Epithelial cell of proximal tubule (primary cell): Measurements from ENCODE around the gene TMEM39A. TPM values are rescaled to one million over a fixed set of nuclear protein-coding genes. Genes with fewer than 3 reads are reported as not detected.
A peak's percentile ranks its signal among the peaks of the same experiment; 100 is the strongest.

Experiments used
- DNase-seq: peaks from one replicate; pipeline ENCODE4 v3.0.0-alpha.2; 2011; ENCODE audit warnings: low read depth
- H3K4me3 ChIP-seq: 2 replicates; pipeline ENCODE4 v1.5.1; 2011; ENCODE audit warnings: low read depth, mild to moderate bottlenecking, low read length
- CTCF ChIP-seq: conservative IDR thresholded peaks from 2 replicates; pipeline ENCODE4 v1.5.1; 2012; ENCODE audit warnings: low read depth, mild to moderate bottlenecking, low read length
- total RNA-seq: library from RNA; depleted of rRNA; stranded (reverse); fragments of >200 nt; gene quantifications from 2 replicates; pipeline ENCODE4 v1.2.3, GENCODE V29; 2015

TMEM39A gene
- total RNA-seq, 1 donor from 2014 or later, result 28.2 TPM

- no peak for DNase-seq
- no peak for TF ChIP-seq CTCF
These were observed 22.1 kb upstream of the TMEM39A start for GRCh38 chr3:119485563-119485962.

GRCh38 chr3:119483101-119483500, 19.7 kb upstream of the TMEM39A start:
- DNase-seq, result no peak
- no peak overlapping the region for H3K4me3 ChIP-seq
- no peak for TF ChIP-seq CTCF

More at GRCh38 chr3:119485563-119485962, 22.1 kb upstream of the TMEM39A start:
- H3K4me3 ChIP-seq, result no peak overlapping the region

- H3K4me3 ChIP-seq, result no peak overlapping the region
- TF ChIP-seq CTCF, result no peak
These were observed 17.7 kb upstream of the TMEM39A start for GRCh38 chr3:119481079-119481478.

GRCh38 chr3:119470866-119471265, 7.5 kb upstream of the TMEM39A start:
- TF ChIP-seq CTCF, result no peak
- no peak for DNase-seq
- no peak overlapping the region for H3K4me3 ChIP-seq

More at GRCh38 chr3:119481079-119481478, 17.7 kb upstream of the TMEM39A start:
- no peak for DNase-seq

GRCh38 chr3:119469418-119470189, 6.2 kb upstream of the TMEM39A start:
- TF ChIP-seq CTCF, result no peak
- peak overlapping the region; percentile 86 for H3K4me3 ChIP-seq
- no peak for DNase-seq

- TF ChIP-seq CTCF, result no peak
- no peak for DNase-seq
- H3K4me3 ChIP-seq, result peak overlapping the region; percentile 86
These were observed 4.6 kb upstream of the TMEM39A start for GRCh38 chr3:119468041-119468440.

GRCh38 chr3:119457246-119457645, 6.2 kb downstream of the TMEM39A start:
- no peak overlapping the region for H3K4me3 ChIP-seq
- no peak for TF ChIP-seq CTCF
- DNase-seq, result no peak
